ENCODE results near the gene HJURP.

The HJURP gene

DNA sequence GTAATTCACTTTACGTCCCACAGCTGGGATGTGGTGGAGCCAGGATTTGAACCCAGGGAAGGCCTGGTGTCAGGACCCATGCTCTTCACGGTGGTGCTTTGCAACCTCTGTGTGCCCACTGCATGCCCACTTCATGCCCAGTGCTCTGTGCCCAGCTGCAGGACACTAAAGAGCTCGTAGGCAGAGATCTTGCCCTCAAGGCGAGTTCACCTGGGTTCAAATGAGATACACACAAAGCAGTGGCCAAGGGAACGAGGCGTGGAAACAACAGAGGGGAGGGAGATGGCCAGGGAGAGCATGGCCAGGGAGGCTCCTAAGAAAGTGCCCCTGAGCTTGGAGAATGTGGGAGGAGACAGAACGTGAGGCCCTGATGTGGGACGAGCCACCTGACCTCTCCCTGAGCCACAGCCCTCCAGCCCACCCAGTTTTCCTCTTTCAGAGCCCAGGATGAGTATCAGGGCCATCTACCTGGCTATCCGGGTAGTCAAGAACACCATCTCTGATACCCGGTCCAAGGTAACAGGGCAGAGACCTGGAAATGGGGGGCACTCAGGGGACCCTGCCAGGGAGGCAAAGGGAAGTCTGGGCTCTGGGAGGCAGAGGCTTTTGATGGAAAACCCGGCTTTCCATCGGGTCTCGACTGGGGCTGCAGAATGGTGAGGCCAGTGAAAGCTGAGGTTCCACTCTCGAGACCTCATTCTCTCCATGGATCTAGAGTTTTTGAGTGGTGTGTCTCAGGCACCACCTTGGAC lies 55.8 kb downstream of the HJURP start:
- no peaks in the 10 kb centered on the region for H3K4me1 ChIP-seq
- no peaks in the 10 kb centered on the region for H3K27me3 ChIP-seq
- TF ChIP-seq, protein P1, sequence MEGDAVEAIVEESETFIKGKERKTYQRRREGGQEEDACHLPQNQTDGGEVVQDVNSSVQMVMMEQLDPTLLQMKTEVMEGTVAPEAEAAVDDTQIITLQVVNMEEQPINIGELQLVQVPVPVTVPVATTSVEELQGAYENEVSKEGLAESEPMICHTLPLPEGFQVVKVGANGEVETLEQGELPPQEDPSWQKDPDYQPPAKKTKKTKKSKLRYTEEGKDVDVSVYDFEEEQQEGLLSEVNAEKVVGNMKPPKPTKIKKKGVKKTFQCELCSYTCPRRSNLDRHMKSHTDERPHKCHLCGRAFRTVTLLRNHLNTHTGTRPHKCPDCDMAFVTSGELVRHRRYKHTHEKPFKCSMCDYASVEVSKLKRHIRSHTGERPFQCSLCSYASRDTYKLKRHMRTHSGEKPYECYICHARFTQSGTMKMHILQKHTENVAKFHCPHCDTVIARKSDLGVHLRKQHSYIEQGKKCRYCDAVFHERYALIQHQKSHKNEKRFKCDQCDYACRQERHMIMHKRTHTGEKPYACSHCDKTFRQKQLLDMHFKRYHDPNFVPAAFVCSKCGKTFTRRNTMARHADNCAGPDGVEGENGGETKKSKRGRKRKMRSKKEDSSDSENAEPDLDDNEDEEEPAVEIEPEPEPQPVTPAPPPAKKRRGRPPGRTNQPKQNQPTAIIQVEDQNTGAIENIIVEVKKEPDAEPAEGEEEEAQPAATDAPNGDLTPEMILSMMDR (IDR thresholded peaks at IDR 0.05; ENCODE audit: low read depth, low read length), result no peak
- no peak overlapping the region for H3K4me3 ChIP-seq (ENCODE audit: low read depth, low read length)
- DNase-seq, result no peak
- no peaks in the 10 kb centered on the region for H3K36me3 ChIP-seq
- H3K9me3 ChIP-seq, result no peaks in the 10 kb centered on the region

- H3K27me3 ChIP-seq, result no peaks in the 10 kb centered on the region
- no peaks in the 10 kb centered on the region for H3K36me3 ChIP-seq
- TF ChIP-seq, protein P1 (IDR thresholded peaks at IDR 0.05; ENCODE audit: low read depth, low read length), result no peak
- H3K4me3 ChIP-seq (ENCODE audit: low read depth, low read length), result no peak overlapping the region
- H3K4me1 ChIP-seq, result no peaks in the 10 kb centered on the region
- H3K9me3 ChIP-seq, result no peaks in the 10 kb centered on the region
- DNase-seq, result no peak
Measured at GRCh38 chr2:233796254-233796653, 58.1 kb downstream of the HJURP start.

GRCh38 chr2:233795735-233796171 lies 58.6 kb downstream of the HJURP start:
- H3K36me3 ChIP-seq, result no peaks in the 10 kb centered on the region
- no peaks in the 10 kb centered on the region for H3K9me3 ChIP-seq
- no peak overlapping the region for H3K4me3 ChIP-seq (ENCODE audit: low read depth, low read length)
- TF ChIP-seq, protein P1 (IDR thresholded peaks at IDR 0.05; ENCODE audit: low read depth, low read length), result no peak
- no peaks in the 10 kb centered on the region for H3K4me1 ChIP-seq
- H3K27me3 ChIP-seq, result no peaks in the 10 kb centered on the region
- no peak for DNase-seq

DNA sequence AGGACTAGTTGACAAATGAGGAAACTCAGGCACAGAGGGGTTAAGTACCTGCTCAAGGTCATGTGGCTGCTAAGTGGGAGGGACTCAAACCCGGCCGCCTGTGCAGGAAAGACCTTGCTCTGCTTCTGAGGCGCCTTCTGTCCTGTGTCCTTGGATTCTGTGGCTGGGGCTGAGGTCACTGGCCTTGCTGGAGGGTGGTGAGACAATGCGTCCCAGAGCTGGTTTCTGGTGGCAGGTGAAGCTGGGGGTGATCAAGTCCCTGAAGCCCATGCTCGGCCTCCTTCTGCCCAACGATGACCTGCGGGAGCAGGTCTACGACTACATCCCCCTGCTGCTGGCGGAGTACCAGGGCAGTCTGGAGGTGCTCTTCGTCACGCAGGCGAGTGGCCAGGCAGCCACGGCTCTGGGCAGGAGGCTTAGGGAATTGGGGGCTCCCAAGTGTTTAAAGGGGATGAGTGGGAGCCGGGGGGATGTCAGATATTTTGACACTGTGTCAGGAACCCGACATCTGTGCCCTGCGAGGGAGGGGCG lies 60.1 kb downstream of the HJURP start:
- H3K36me3 ChIP-seq, result no peaks in the 10 kb centered on the region
- TF ChIP-seq, protein P1 (IDR thresholded peaks at IDR 0.05; ENCODE audit: low read depth, low read length), result no peak
- no peaks in the 10 kb centered on the region for H3K27me3 ChIP-seq
- no peak for DNase-seq
- no peaks in the 10 kb centered on the region for H3K9me3 ChIP-seq
- H3K4me3 ChIP-seq (ENCODE audit: low read depth, low read length), result no peak overlapping the region
- H3K4me1 ChIP-seq, result no peaks in the 10 kb centered on the region

GRCh38 chr2:233793465-233794127 lies 60.7 kb downstream of the HJURP start:
- no peak for DNase-seq
- Histone ChIP-seq H3K27me3 (no peaks in the 10 kb centered on the region), H3K4me3 (ENCODE audit: low read depth, low read length) (no peak overlapping the region), H3K9me3 (no peaks in the 10 kb centered on the region), H3K36me3 (no peaks in the 10 kb centered on the region), H3K4me1 (no peaks in the 10 kb centered on the region)
- TF ChIP-seq, protein P1 (IDR thresholded peaks at IDR 0.05; ENCODE audit: low read depth, low read length), result no peak

GRCh38 chr2:233792720-233793119 lies 61.6 kb downstream of the HJURP start:
- no peaks in the 10 kb centered on the region for H3K9me3 ChIP-seq
- H3K36me3 ChIP-seq, result no peaks in the 10 kb centered on the region
- H3K27me3 ChIP-seq, result no peaks in the 10 kb centered on the region
- DNase-seq, result no peak
- no peaks in the 10 kb centered on the region for H3K4me1 ChIP-seq
- H3K4me3 ChIP-seq (ENCODE audit: low read depth, low read length), result no peak overlapping the region
- TF ChIP-seq, protein P1 (IDR thresholded peaks at IDR 0.05; ENCODE audit: low read depth, low read length), result no peak
